Muscle of back (tissue), 11 donors: ENCODE data around the gene PDK2. TPM values are rescaled to one million over a fixed set of nuclear protein-coding genes. Genes with fewer than 3 reads are reported as not detected.

Source experiments
- DNase-seq, 3 donors: peaks; one replicate each; pipeline versions ENCODE4 v3.0.0 to v3.0.0-alpha.2; 2013
- polyA plus RNA-seq, 10 donors: library from polyadenylated mRNA; unstranded; fragments of 120-200 nt; gene quantifications; one replicate each; pipeline ENCODE4 v1.2.1, GENCODE V29; 2013; ENCODE audit not compliant: insufficient read length in 10 of 10

Gene PDK2
- polyA plus RNA-seq, 10 donors, result 39.8 to 69.0 (median 50.6) TPM

GRCh38 chr17:50097926-50098325, 2.8 kb downstream of the PDK2 start:
- no peak for DNase-seq

- DNase-seq, result no peak
These were observed 3.4 kb downstream of the PDK2 start for GRCh38 chr17:50098583-50098982.

- DNase-seq, result no peak
These were observed 3.9 kb downstream of the PDK2 start for GRCh38 chr17:50099003-50099402.

GRCh38 chr17:50100480-50100883, 5.3 kb downstream of the PDK2 start:
- no peak for DNase-seq

GRCh38 chr17:50100921-50101345, 5.8 kb downstream of the PDK2 start:
- DNase-seq, result no peak

- no peak for DNase-seq
These were observed 6.4 kb downstream of the PDK2 start for GRCh38 chr17:50101346-50102163.

- DNase-seq, result no peak
These were observed 7.2 kb downstream of the PDK2 start for GRCh38 chr17:50102164-50102991.

GRCh38 chr17:50103252-50103651, 8.1 kb downstream of the PDK2 start:
- no peak for DNase-seq

GRCh38 chr17:50103941-50104340, 8.8 kb downstream of the PDK2 start:
- DNase-seq, result no peak

- DNase-seq, result no peak
These were observed 10.7 kb downstream of the PDK2 start for GRCh38 chr17:50105811-50106210.

- no peak for DNase-seq
These were observed 11.4 kb downstream of the PDK2 start for GRCh38 chr17:50106393-50107131.

GRCh38 chr17:50107790-50108414, 12.8 kb downstream of the PDK2 start:
- no peak for DNase-seq

GRCh38 chr17:50108556-50108955, 13.4 kb downstream of the PDK2 start:
- DNase-seq, result no peak

- DNase-seq, result no peak
These were observed 14.1 kb downstream of the PDK2 start for GRCh38 chr17:50109207-50109606.

GRCh38 chr17:50109785-50110184, 14.6 kb downstream of the PDK2 start:
- DNase-seq, result no peak

GRCh38 chr17:50110591-50111349, 15.6 kb downstream of the PDK2 start:
- no peak for DNase-seq

GRCh38 chr17:50111673-50112655, 16.8 kb downstream of the PDK2 start:
- peak in 2 of 3 donors; percentile 44 to 65 for DNase-seq

- no peak for DNase-seq
These were observed 17.5 kb downstream of the PDK2 start for GRCh38 chr17:50112694-50113093.

- no peak for DNase-seq
These were observed 18.6 kb downstream of the PDK2 start for GRCh38 chr17:50113624-50114320.
